ENCODE results near the gene RHBDL1. TPM values are rescaled to one million over a fixed set of nuclear protein-coding genes. Genes with fewer than 3 reads are reported as not detected.

Gene RHBDL1
- total RNA-seq, 1 donor from 2014 or later: 2.3 TPM

- no peak for DNase-seq (ENCODE audit: low spot score)
These were observed 2.6 kb upstream of the RHBDL1 start for GRCh38 chr16:672851-673250.

DNA sequence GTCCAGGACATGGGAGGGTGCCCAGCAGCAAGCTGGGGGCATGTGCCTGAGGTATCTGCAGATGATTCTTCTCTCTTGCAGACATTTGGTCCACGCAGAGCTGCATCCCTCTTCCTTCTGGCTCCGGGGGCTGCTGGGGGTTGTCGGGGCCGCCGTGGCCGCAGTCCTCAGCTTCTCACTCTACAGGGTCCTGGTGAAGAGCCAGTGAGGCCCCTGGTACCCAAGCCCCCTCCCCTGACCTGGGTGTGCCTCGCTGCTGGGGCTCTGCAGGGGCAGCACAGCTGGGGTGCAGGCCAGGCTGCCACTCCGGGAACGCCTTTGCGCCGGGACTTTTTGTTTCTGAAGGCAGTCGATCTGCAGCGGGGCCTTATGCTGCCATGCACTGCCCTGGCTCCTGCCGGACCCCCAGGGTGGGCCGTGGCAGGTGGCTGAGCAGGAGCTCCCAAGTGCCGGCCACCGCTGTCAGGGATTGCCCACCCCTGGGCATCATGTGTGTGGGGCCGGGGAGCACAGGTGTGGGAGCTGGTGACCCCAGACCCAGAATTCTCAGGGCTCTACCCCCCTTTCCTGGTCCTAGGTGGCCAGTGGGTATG is 2.0 kb upstream of the RHBDL1 start:
- DNase-seq (ENCODE audit: low spot score): no peak

GRCh38 chr16:674214-674881 is 1.1 kb upstream of the RHBDL1 start:
- no peak for DNase-seq (ENCODE audit: low spot score)

GRCh38 chr16:675884-676564 is 553 bp downstream of the RHBDL1 start:
- no peak for DNase-seq (ENCODE audit: low spot score)

- no peak for DNase-seq (ENCODE audit: low spot score)
These were observed 1.1 kb downstream of the RHBDL1 start for GRCh38 chr16:676565-676902.

GRCh38 chr16:676913-677312 is 1.4 kb downstream of the RHBDL1 start:
- peak; percentile 92 for DNase-seq (ENCODE audit: low spot score)

- DNase-seq (ENCODE audit: low spot score): no peak
These were observed 2.1 kb downstream of the RHBDL1 start for GRCh38 chr16:677316-678190.

DNA sequence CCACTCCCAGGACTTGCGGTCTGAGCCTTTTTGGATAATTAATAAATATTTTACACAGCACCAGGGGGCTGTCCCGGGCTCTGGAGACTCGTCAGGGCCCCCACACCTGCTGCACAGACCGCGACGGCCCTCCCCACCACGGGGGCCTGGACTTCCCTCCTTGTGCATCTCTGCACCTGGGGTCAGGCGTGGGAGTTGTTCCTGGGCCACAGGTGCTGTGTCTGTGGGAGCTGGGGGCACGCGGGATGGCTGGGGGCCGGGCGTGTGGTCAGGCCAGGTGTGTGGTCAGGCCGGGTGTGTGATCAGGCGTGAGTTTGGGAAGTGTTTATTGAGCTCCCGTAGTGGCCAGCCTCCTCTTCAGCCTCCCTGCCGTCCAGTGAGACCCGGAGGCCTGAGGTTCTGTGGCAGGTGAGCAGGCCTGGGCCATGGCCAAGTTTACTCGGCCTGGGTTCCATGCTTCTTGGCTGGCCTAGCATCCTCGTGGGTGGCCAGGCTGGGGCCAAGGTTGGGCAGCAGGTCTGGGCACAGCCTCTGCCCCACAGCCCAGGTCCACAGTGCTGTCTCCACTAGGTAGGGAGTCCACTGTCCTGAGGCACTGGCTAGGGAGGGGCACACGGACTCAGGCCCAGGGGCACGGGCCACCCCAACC is 2.9 kb downstream of the RHBDL1 start:
- no peak for DNase-seq (ENCODE audit: low spot score)

DNA sequence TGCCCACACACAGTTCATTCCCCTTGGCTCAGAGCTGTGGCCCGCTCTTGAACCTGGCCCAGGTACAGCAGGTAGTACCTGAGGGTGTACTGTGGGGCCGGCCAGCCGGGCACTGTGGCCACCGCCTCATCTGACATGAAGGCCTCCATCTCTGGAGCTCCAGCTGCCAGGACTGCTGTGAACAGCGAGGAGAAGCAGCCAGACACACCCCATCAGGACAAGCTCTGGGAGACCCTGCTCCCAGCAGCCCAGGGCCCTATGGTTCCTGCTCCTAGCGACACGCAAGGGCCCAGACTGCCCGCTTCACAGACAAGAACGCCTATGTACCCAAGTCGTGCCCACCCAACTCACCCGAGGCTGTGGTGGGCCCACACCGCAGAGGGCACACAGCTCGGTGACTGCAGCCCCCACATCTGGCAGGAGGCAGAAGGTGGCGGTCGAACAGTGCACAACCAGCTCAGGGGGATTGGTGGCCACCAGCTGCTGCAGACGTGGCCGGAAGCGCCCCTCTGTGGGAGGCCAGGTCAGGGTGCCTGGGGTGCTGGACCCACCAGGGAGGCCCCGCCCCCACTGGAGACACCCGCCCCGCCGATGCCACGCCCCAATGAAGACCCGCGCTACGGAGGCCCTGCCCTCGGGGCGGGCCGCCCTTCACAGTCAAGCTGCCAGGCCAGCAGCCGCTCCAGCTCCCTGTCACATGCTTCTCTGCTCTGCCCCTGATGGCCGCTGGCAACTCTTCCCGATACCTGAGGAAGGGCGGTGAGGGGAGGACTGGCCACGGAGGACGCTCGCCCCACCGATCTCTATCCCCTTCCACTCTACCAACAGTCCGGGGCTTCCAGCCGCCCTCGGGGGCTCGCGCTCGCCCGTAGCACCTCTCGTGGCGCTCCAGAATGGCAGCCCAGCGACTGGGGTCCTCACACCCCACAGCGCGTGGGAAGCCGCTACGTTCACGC is 3.7 kb downstream of the RHBDL1 start:
- peak; percentile 77 for DNase-seq (ENCODE audit: low spot score)

DNA sequence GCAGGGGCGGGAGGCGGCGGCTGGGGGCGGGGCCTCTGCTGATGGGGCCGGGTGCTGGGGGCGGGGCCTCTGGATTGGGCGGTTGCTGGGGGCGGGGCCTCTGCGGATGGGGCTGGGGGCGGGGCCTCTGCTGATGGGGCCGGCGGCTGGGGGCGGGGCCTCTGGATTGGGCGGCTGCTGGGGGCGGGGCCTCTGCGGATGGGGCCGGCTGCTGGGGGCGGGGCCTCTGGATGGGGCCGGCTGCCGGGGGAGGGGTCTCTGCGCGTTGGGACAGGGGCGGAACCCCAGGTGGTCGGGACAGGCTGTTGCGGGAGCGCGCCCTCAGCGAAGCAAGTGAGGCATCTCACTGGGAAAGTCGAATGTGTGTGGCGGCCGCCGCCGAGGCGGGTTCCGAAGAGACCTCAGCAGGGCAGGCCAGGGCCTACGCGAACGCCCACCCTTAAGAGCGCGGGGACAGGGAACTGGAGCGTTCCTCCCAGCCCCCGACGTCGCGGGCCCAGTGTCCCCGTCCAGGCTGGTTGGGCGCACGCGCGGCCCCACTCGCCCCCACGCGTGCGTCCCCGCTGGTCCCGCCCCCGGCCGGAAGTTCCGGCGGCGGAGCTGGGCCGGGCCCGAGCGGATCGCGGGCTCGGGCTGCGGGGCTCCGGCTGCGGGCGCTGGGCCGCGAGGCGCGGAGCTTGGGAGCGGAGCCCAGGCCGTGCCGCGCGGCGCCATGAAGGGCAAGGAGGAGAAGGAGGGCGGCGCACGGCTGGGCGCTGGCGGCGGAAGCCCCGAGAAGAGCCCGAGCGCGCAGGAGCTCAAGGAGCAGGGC is 4.5 kb downstream of the RHBDL1 start, which contains the start of gene STUB1:
STUB1 (plus strand) TSS at position 597 of the 811 bp plus-strand sequence; CDS start at position 713, 116 bp downstream.
- DNase-seq (ENCODE audit: low spot score): peak; percentile 92

DNA sequence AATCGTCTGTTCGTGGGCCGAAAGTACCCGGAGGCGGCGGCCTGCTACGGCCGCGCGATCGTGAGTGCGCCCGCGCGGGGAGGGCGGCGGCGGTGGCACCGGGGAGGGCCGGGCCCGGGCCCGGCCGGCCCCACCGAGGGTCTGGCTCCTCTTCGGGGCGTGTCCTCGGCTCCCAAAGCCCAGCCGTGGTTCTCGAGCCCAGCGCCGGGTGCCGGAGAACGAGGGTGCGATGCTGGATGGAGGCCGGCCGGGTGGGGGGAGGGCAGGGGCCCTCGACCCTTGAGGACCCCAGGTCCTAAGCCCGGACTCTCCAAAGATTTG is 5.1 kb downstream of the RHBDL1 start:
- no peak for DNase-seq (ENCODE audit: low spot score)

DNA sequence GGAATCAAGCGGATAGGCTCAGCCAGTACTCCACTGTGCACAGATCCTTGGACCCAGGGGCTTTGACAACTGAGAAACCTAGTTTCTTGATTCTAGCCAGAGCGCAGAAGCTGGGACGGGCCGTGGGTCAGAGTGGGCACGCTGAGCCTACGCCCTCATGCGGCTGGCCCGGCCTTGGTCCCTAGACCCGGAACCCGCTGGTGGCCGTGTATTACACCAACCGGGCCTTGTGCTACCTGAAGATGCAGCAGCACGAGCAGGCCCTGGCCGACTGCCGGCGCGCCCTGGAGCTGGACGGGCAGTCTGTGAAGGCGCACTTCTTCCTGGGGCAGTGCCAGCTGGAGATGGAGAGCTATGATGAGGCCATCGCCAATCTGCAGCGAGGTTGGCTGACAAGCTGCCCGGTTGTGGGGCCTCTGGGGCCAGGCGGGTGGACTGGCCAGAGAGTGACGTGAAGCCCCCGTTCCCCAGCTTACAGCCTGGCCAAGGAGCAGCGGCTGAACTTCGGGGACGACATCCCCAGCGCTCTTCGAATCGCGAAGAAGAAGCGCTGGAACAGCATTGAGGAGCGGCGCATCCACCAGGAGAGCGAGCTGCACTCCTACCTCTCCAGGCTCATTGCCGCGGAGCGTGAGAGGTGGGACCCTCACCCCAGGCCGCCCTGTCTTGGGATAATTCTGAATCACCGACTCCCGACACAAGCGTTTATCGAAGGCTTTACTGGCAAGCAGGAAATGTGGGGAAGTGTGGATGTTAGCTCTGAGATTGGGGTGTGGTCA is 5.7 kb downstream of the RHBDL1 start:
- DNase-seq (ENCODE audit: low spot score): no peak

DNA sequence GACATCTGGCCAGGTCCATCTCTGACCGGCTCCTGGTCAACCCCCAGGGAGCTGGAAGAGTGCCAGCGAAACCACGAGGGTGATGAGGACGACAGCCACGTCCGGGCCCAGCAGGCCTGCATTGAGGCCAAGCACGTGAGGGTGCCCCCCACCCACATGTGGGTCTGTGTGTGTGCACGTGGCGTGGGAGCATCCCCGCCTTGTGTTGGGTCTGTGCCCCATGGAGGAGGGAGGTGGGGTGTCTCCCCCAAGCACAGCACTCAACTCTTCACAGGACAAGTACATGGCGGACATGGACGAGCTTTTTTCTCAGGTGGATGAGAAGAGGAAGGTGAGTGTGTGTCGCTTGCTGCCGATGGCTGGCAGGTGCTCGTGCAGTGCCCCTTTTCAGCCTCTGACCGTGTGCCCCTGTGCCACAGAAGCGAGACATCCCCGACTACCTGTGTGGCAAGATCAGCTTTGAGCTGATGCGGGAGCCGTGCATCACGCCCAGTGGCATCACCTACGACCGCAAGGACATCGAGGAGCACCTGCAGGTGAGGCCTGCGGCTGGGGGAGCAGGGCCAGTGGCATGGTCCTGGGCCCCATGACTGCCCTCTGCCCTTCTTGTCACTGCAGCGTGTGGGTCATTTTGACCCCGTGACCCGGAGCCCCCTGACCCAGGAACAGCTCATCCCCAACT is 6.4 kb downstream of the RHBDL1 start:
- DNase-seq (ENCODE audit: low spot score): no peak

DNA sequence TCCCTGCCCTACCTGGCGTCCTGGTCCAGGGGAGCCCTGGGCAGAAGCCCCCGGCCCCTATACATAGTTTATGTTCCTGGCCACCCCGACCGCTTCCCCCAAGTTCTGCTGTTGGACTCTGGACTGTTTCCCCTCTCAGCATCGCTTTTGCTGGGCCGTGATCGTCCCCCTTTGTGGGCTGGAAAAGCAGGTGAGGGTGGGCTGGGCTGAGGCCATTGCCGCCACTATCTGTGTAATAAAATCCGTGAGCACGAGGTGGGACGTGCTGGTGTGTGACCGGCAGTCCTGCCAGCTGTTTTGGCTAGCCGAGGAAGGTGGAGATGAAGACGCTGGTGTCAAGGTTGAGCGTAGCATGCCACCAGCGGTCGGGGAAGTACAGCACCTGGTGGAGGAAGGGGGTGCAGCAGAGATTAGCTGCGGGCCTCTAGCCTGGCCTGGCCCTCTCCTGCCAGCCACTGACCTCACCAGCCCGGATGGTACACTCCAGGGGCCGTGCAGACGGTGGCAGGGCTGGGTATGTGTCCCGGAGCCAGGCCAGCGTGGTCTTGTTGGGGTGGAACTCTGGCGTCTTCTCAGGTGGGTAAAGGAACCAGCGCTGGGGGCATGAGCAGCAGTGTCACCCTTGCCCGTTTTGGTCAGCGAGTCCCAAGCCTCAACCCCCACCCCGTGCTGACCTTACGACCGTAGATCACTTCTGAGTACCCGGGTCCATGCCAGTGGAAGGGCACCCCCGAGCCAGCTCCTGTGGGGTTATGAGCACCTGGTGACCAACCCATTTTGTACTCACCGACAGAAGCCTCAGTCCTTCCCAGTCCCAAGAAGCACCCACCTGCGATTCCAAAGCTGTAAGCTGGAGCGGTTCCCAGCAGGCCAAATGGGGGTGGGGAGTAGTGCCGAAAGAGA is 7.3 kb downstream of the RHBDL1 start:
- no peak for DNase-seq (ENCODE audit: low spot score)

DNA sequence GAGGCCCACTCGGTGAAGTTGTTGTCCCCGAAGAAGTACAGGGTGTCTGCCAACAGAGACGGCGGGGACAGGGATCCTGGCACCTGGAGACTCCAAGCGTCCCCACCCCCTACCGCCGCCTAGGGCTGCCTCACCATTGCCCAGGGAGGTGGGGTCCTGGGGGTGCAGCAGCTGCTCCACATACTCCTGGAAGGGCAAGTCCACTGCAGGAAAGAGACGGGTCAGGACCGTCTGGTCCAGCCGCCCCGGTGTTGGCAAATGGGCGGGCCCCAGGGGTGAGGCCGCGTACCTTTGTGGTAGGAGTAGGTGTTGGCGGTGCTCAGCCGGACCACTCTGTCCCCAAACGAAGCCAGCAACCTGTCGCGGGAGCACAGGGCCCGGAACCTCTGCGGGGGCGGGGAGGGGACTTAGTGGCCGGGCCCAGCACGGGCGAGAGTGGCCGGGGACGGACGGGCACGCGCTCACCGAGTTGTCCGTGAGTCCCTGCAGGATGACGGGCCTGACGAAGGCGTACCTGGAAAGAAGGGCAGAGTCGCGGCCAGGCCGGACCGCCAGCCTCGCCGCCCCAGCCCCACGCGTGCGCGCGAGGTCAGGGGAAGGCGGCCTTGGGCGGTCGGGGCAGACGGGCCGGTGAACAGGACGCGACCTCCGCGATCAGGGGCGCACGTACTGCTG is 8.1 kb downstream of the RHBDL1 start:
- DNase-seq (ENCODE audit: low spot score): no peak

GRCh38 chr16:684071-684794 is 8.8 kb downstream of the RHBDL1 start, which contains the start of gene JMJD8:
JMJD8 (minus strand) TSS chr16:684334; CDS start chr16:684319, 15 bp downstream.
- peak; percentile 96 for DNase-seq (ENCODE audit: low spot score)
